Measurements from ENCODE around the gene TBX15.

Gene TBX15

GRCh38 chr1:118937413-118938072, 50.6 kb downstream of the TBX15 start:
- TF ChIP-seq CTCF (IDR thresholded peaks at IDR 0.05) = no peak

- TF ChIP-seq CTCF (IDR thresholded peaks at IDR 0.05) = no peak
These were observed 53.4 kb downstream of the TBX15 start for GRCh38 chr1:118934706-118935105.

GRCh38 chr1:118933051-118933781, 54.9 kb downstream of the TBX15 start:
- TF ChIP-seq CTCF (IDR thresholded peaks at IDR 0.05) = no peak

GRCh38 chr1:118931876-118932275, 56.3 kb downstream of the TBX15 start:
- no peak for TF ChIP-seq CTCF (IDR thresholded peaks at IDR 0.05)

GRCh38 chr1:118928739-118929554, 59.2 kb downstream of the TBX15 start:
- TF ChIP-seq CTCF (IDR thresholded peaks at IDR 0.05) = no peak; the same call in 1 of the 2 replicates

GRCh38 chr1:118927427-118928187, 60.5 kb downstream of the TBX15 start:
- TF ChIP-seq CTCF (IDR thresholded peaks at IDR 0.05) = no peak

- no peak for TF ChIP-seq CTCF (IDR thresholded peaks at IDR 0.05)
These were observed 61.9 kb downstream of the TBX15 start for GRCh38 chr1:118926261-118926660.

All from LNCAP (cell line).